Measurements from ENCODE around the gene RYR2.
"Not testable (repeated sequence)": the region's sequence is repeated elsewhere in the genome, so short reads cannot be mapped to it uniquely, and the experiment has no call there.

The RYR2 gene

DNA sequence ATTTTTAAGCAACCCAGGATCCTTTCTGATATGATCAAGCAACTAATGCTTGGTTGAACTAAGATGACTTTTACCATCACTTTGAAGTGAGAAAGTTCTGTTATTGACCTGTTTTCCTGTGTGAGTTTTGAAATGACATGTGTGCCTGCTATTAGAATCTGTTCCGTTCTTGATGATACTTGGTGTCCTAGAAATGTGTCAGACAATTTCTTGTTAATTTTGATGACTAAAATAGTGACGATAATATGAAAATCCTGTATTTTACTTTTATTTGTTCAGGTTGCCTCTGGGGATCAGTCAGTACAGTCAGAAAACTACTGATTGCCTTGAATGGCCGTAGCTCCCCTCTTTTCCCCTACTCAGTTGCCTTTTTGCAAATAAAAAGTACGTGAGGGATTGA lies 228.0 kb downstream of the RYR2 start:
- Histone ChIP-seq H4K20me1 (no peaks in the 10 kb centered on the region), H3K4me3 (no peak overlapping the region), H3K4me1 (no peaks in the 10 kb centered on the region), H3K4me2 (no peak overlapping the region), H3K9ac (no peak overlapping the region), H3K27me3 (no peaks in the 10 kb centered on the region), H3K9me3 (replicated peaks in 1 of 11) (no peaks in the 10 kb centered on the region), H3K36me3 (no peaks in the 10 kb centered on the region), H3K27ac (no peak overlapping the region)
- no peak for TF ChIP-seq Cebpa-rat (IDR thresholded peaks at IDR 0.05)

- no peak overlapping the region for H3K4me3 ChIP-seq
- H3K27me3 ChIP-seq, result no peaks in the 10 kb centered on the region
- H3K27ac ChIP-seq, result no peak overlapping the region
- H3K4me1 ChIP-seq, result no peaks in the 10 kb centered on the region
- no peak overlapping the region for H3K9ac ChIP-seq
- no peaks in the 10 kb centered on the region for H3K36me3 ChIP-seq
- no peaks in the 10 kb centered on the region for H3K9me3 ChIP-seq (replicated peaks in 1 of 11)
- TF ChIP-seq Cebpa-rat (IDR thresholded peaks at IDR 0.05), result no peak
- no peaks in the 10 kb centered on the region for H4K20me1 ChIP-seq
- no peak overlapping the region for H3K4me2 ChIP-seq
These were observed 228.4 kb downstream of the RYR2 start for GRCh38 chr1:237270353-237270752.

- H3K36me3 ChIP-seq; H3K9ac ChIP-seq; H3K4me2 ChIP-seq; H4K20me1 ChIP-seq; H3K27ac ChIP-seq; H3K27me3 ChIP-seq; H3K9me3 ChIP-seq (replicated peaks in 1 of 11); H3K4me3 ChIP-seq; H3K4me1 ChIP-seq: not testable (repeated sequence)
These were observed 236.0 kb downstream of the RYR2 start for GRCh38 chr1:237277994-237278393.

DNA sequence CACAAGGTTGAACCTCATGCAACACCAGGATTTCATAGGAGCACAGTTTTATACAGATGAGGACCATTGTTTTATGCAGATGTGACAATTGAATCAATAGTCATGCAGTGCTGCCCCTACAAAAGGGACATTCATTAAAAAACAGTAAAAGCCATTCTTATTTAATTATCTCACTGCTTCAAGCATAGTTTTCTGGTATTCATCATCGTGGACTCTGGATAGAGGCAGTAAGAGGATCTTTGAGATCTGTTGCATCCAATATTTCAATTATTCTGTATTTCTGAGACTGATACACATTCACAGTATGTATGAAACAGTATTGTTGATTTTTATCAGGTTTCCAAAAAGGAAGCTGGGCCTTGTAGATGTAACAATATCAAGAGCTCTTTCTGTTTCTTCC lies 237.6 kb downstream of the RYR2 start:
- Histone ChIP-seq H3K4me1 (no peaks in the 10 kb centered on the region), H3K27me3 (no peaks in the 10 kb centered on the region), H3K9me3 (replicated peaks in 1 of 11) (no peaks in the 10 kb centered on the region), H4K20me1 (no peaks in the 10 kb centered on the region), H3K9ac (no peak overlapping the region), H3K36me3 (no peaks in the 10 kb centered on the region), H3K27ac (no peak overlapping the region), H3K4me2 (no peak overlapping the region), H3K4me3 (no peak overlapping the region)
- no peak for TF ChIP-seq Cebpa-rat (IDR thresholded peaks at IDR 0.05)

GRCh38 chr1:237281481-237281880 lies 239.5 kb downstream of the RYR2 start:
- Histone ChIP-seq H3K27me3 (no peaks in the 10 kb centered on the region), H3K27ac (no peak overlapping the region), H3K9me3 (replicated peaks in 1 of 11) (no peaks in the 10 kb centered on the region), H4K20me1 (no peaks in the 10 kb centered on the region), H3K4me1 (no peaks in the 10 kb centered on the region), H3K4me2 (no peak overlapping the region), H3K4me3 (no peak overlapping the region), H3K9ac (no peak overlapping the region), H3K36me3 (no peaks in the 10 kb centered on the region)
- TF ChIP-seq Cebpa-rat (IDR thresholded peaks at IDR 0.05), result no peak

DNA sequence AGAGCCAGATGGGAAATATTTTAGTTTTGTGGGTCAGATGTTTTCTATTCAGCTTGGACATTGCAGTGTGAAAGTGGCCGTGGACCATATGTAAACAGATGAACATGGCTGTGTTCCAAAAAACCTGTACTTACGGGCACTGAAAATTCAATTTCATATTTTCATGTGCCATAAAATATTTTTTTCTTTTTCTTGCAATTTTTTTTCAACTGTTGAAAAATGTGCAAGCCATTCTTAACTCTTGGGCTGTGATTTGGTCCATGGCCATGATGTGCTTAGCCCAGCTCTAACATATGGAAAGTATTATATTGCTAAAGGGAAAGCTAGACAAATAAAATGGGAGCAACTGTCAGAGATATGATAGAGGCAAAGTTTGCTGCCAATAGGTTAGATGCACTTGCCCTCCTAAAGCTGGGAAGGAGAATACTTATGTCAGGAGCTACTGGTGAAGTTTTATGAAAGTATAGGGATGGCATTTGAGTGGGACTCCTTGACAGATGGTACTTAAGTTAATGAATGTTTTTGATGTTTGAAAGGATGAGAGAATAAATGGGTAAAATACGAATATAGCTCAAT lies 240.3 kb downstream of the RYR2 start:
- H4K20me1 ChIP-seq, result no peaks in the 10 kb centered on the region
- no peak overlapping the region for H3K9ac ChIP-seq
- H3K27me3 ChIP-seq, result no peaks in the 10 kb centered on the region
- H3K36me3 ChIP-seq, result no peaks in the 10 kb centered on the region
- no peak overlapping the region for H3K4me2 ChIP-seq
- no peaks in the 10 kb centered on the region for H3K4me1 ChIP-seq
- TF ChIP-seq Cebpa-rat (IDR thresholded peaks at IDR 0.05), result no peak
- H3K27ac ChIP-seq, result no peak overlapping the region
- H3K9me3 ChIP-seq (replicated peaks in 1 of 11), result no peaks in the 10 kb centered on the region
- H3K4me3 ChIP-seq, result no peak overlapping the region

DNA sequence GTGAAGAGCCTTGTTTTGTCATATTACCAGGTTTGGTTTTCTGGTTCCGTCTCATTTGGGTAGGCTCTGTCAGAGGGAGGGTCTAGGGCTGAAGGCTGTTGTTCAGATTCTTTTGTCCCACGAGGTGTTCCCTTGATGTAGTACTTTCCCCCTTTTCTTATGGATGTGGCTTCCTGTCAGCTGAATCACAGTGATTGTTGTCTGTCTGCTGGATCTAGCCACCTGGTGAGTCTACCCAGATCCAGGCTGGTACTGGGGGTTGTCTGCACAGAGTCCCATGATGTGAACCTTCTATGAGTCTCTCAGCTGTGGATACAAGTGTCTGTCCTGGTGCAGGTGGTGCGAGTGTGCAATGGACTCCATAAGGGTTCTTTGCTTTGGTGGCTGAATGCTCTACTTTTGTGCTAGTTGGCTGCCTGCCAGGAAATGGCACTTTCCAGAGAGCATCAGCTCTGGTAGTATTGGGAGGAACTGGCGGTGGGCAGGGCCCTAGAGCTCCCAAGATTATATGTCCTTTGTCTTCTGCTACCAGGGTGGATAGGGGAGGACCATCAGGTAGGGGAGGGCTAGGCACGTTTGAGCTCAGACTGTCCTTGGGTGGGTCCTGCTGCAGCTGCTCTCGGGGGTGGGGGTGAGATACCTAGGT lies 246.0 kb downstream of the RYR2 start:
- Histone ChIP-seq H3K9ac (no peak overlapping the region), H3K4me3 (no peak overlapping the region), H3K4me1 (no peaks in the 10 kb centered on the region)

DNA sequence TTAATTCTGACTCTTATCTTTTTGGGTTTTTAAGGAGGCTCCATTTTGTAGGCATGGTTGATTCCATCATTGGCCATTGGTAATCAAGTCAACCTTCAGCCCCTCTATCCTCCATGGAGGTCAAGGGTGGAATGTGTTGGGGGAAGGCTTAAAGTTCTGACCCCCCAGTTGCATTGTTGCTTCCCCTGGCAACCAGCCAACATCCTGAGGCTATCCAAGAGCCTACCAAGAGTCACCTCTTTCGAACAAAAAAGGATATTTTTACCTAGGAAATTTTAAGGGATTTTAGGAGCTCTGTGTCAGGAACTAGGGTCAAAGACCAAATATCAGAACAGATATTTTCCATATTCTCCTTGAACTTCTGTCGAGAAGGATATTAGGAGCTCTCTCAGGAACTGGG lies 251.8 kb downstream of the RYR2 start:
- Histone ChIP-seq H4K20me1 (no peaks in the 10 kb centered on the region), H3K4me1 (no peaks in the 10 kb centered on the region)

More for the DNA sequence above, 246.0 kb downstream of the RYR2 start:
- no peaks in the 10 kb centered on the region for H3K27me3 ChIP-seq
- TF ChIP-seq Cebpa-rat (IDR thresholded peaks at IDR 0.05), result no peak
- no peak overlapping the region for H3K27ac ChIP-seq
- no peaks in the 10 kb centered on the region for H3K9me3 ChIP-seq (replicated peaks in 1 of 11)
- no peak overlapping the region for H3K4me2 ChIP-seq
- no peaks in the 10 kb centered on the region for H3K36me3 ChIP-seq
- no peaks in the 10 kb centered on the region for H4K20me1 ChIP-seq

DNA sequence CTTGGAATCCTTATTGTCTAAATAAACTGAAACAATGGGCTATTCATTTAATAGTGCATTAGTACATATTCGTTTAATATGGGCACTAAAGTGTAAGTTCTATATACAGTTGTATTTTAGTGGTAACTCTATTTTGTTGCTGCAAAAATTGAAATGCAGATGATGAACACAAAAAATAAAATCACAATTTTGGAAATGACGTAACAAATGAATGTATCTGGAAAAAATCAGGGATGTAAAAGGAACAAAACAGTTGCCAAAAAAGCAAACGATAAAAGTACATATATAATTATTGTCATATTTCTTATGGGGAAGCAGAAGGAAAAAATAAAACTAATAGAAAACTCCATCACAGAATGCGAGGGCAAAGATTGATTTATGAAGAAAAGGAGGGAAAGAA lies 254.9 kb downstream of the RYR2 start:
- Histone ChIP-seq H3K9me3 (replicated peaks in 1 of 11) (no peaks in the 10 kb centered on the region), H3K36me3 (no peaks in the 10 kb centered on the region), H3K4me1 (no peaks in the 10 kb centered on the region), H3K9ac (no peak overlapping the region), H3K4me2 (no peak overlapping the region), H3K4me3 (no peak overlapping the region), H3K27me3 (no peaks in the 10 kb centered on the region), H4K20me1 (no peaks in the 10 kb centered on the region), H3K27ac (no peak overlapping the region)
- TF ChIP-seq Cebpa-rat (IDR thresholded peaks at IDR 0.05), result no peak

More for the DNA sequence above, 251.8 kb downstream of the RYR2 start:
- H3K9me3 ChIP-seq (replicated peaks in 1 of 11), result no peaks in the 10 kb centered on the region
- H3K27ac ChIP-seq, result no peak overlapping the region
- TF ChIP-seq Cebpa-rat (IDR thresholded peaks at IDR 0.05), result no peak
- H3K36me3 ChIP-seq, result no peaks in the 10 kb centered on the region
- no peak overlapping the region for H3K4me3 ChIP-seq
- no peak overlapping the region for H3K4me2 ChIP-seq
- no peak overlapping the region for H3K9ac ChIP-seq
- no peaks in the 10 kb centered on the region for H3K27me3 ChIP-seq

DNA sequence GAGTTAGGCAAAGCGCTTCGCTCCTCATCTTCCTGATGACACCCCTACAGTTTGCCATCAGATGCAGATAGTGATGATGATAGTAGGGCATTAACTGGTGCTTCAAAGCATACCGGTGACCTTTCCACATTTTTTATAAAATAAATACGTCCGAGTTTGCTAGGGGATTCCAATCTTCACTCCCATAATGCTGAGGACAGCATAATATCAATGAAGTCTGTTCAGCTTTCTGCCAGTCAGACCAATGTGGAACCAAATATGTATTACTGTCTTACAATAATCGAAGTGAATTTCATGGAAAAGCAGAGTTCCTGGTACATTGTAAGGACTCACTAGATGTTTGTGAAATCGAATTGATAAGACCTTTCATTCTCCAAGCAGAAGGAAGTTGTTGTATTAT lies 258.7 kb downstream of the RYR2 start:
- Histone ChIP-seq H3K4me3 (no peak overlapping the region), H3K27ac (no peak overlapping the region), H3K9ac (no peak overlapping the region), H3K4me2 (no peak overlapping the region), H4K20me1 (no peaks in the 10 kb centered on the region), H3K27me3 (no peaks in the 10 kb centered on the region), H3K36me3 (no peaks in the 10 kb centered on the region), H3K4me1 (no peaks in the 10 kb centered on the region), H3K9me3 (replicated peaks in 1 of 11) (no peaks in the 10 kb centered on the region)
- TF ChIP-seq Cebpa-rat (IDR thresholded peaks at IDR 0.05), result no peak

Data from BLaER1 treated with 17β-estradiol and CSF1 and Interleukin-3, amounts not matched to agents 10 nM and 100 nM (cell line).